ENCODE results near the gene SETDB1. TPM values are rescaled to one million over a fixed set of nuclear protein-coding genes. Genes with fewer than 3 reads are reported as not detected.

The SETDB1 gene
- total and polyA plus RNA-seq, 2 of the 13 experiments (the other 11 are each of a cell fraction or from before 2014, with no cell fraction given) = 33.1 to 34.6 TPM

GRCh38 chr1:151008244-151009205, 82.4 kb downstream of the SETDB1 start, which contains the start of gene PRUNE1 (continued):
- TF ChIP-seq REL (CRISPR knock-in tag; conservative IDR thresholded peaks at IDR 0.05) (no peak), MYC (CRISPR knock-in tag; IDR thresholded peaks at IDR 0.05; ENCODE audit: borderline replicate concordance) (peak; percentile 76; the same call in 1 of the 2 replicates), ZNF274 (CRISPR knock-in tag; IDR thresholded peaks at IDR 0.05) (peak; percentile 74; the same call in 1 of the 2 replicates), FOXJ3 (CRISPR knock-in tag; IDR thresholded peaks at IDR 0.05; ENCODE audit: borderline replicate concordance) (peak; percentile 75; the same call in 1 of the 2 replicates), ZNF629 (CRISPR knock-in tag; conservative IDR thresholded peaks at IDR 0.05) (no peak), ATM (IDR thresholded peaks at IDR 0.05; ENCODE audit: borderline replicate concordance) (no peak), ZNF292 (CRISPR knock-in tag; IDR thresholded peaks at IDR 0.05; ENCODE audit: borderline replicate concordance, low read depth) (no peak), HNF1B (CRISPR knock-in tag; IDR thresholded peaks at IDR 0.05) (peak; percentile 69; the same call in 1 of the 2 replicates), TEAD3 (CRISPR knock-in tag; optimal IDR thresholded peaks at IDR 0.05; ENCODE audit: borderline replicate concordance) (no peak), ZNF615 (CRISPR knock-in tag; IDR thresholded peaks at IDR 0.05; ENCODE audit: borderline replicate concordance) (peak; percentile 62; the same call in 1 of the 2 replicates), ZFP82 (CRISPR knock-in tag; IDR thresholded peaks at IDR 0.05; ENCODE audit: borderline replicate concordance) (no peak), FOXP1 (IDR thresholded peaks at IDR 0.05) (peak; percentile 89; the same call in 1 of the 2 replicates), FOXP1 (CRISPR knock-in tag; IDR thresholded peaks at IDR 0.05) (peak; percentile 72), NCOA1 (CRISPR knock-in tag; IDR thresholded peaks at IDR 0.05) (no peak), NCOA5 (CRISPR knock-in tag; IDR thresholded peaks at IDR 0.05) (no peak), DBP (CRISPR knock-in tag; IDR thresholded peaks at IDR 0.05; ENCODE audit: not compliant biosample characterization) (no peak), REXO4 (CRISPR knock-in tag; IDR thresholded peaks at IDR 0.05; ENCODE audit: borderline replicate concordance) (no peak), ZNF512 (CRISPR knock-in tag; IDR thresholded peaks at IDR 0.05) (no peak), NFE2L2 (IDR thresholded peaks at IDR 0.05; ENCODE audit: low read length) (no peak), ZNF557 (CRISPR knock-in tag; IDR thresholded peaks at IDR 0.05) (peak; percentile 83), HNF4A (CRISPR knock-in tag; IDR thresholded peaks at IDR 0.05) (peak; percentile 46), CCDC6 (CRISPR knock-in tag; IDR thresholded peaks at IDR 0.05) (no peak; the same call in 1 of the 2 replicates), ONECUT2 (CRISPR knock-in tag; IDR thresholded peaks at IDR 0.05) (0 out of 2 replicates have a peak, but pooled peaks have one; percentile 8), IRF1 (CRISPR knock-in tag; IDR thresholded peaks at IDR 0.05; ENCODE audit: low read depth) (no peak), TEF (CRISPR knock-in tag; IDR thresholded peaks at IDR 0.05) (no peak)
